GM18867 (cell line): ENCODE measurements around the gene NAIP.
"Not testable (repeated sequence)": the region's sequence is repeated elsewhere in the genome, so short reads cannot be mapped to it uniquely, and the experiment has no call there.

Experiments used
- ATAC-seq: cut with Tn5 transposase; IDR thresholded peaks from one replicate; pipeline ENCODE4 v1.9.1; 2021; ENCODE audit warnings: mild to moderate bottlenecking, moderate library complexity; ENCODE audit not compliant: unreplicated experiment

The NAIP gene

GRCh38 chr5:71025289-71025953 is at the start of gene NAIP:
TSS of gene NAIP (minus strand) at chr5:71025339. CDS start at chr5:71012915, 12,424 bp downstream.
- peak; percentile 49 for ATAC-seq

GRCh38 chr5:71067262-71067928 is 42.3 kb upstream of the NAIP start, which contains the start of gene GTF2H2:
TSS of gene GTF2H2 (minus strand) at chr5:71067676. CDS start at chr5:71062763, 4,913 bp downstream.
- peak; percentile 97 for ATAC-seq

GRCh38 chr5:71061322-71061721 is 36.2 kb upstream of the NAIP start:
- not testable (repeated sequence) for ATAC-seq

- not testable (repeated sequence) for ATAC-seq
Observed at GRCh38 chr5:71059426-71059825, 34.3 kb upstream of the NAIP start.

- ATAC-seq = not testable (repeated sequence)
Observed at GRCh38 chr5:71044808-71045207, 19.7 kb upstream of the NAIP start.

GRCh38 chr5:71044128-71044527 is 19.0 kb upstream of the NAIP start:
- ATAC-seq = not testable (repeated sequence)

- ATAC-seq = not testable (repeated sequence)
Observed at GRCh38 chr5:71031046-71031776, 6.1 kb upstream of the NAIP start.

- ATAC-seq = not testable (repeated sequence)
Observed at GRCh38 chr5:71020643-71021042, 4.5 kb downstream of the NAIP start.

- not testable (repeated sequence) for ATAC-seq
Observed at GRCh38 chr5:71018376-71019005, 6.6 kb downstream of the NAIP start.

- ATAC-seq = no peak
Observed at GRCh38 chr5:71014176-71014575, 11.0 kb downstream of the NAIP start.

GRCh38 chr5:71013575-71013974 is 11.6 kb downstream of the NAIP start:
- ATAC-seq = no peak

- no peak for ATAC-seq
Observed at GRCh38 chr5:71011194-71011792, 13.8 kb downstream of the NAIP start.

GRCh38 chr5:71006983-71007382 is 18.2 kb downstream of the NAIP start:
- ATAC-seq = not testable (repeated sequence)

GRCh38 chr5:70984882-70985281 is 40.3 kb downstream of the NAIP start:
- not testable (repeated sequence) for ATAC-seq

- not testable (repeated sequence) for ATAC-seq
Observed at GRCh38 chr5:70967220-70967619, 57.9 kb downstream of the NAIP start.

- not testable (repeated sequence) for ATAC-seq
Observed at GRCh38 chr5:70964531-70964930, 60.6 kb downstream of the NAIP start.

GRCh38 chr5:70953068-70953467 is 72.1 kb downstream of the NAIP start:
- ATAC-seq = not testable (repeated sequence)

- ATAC-seq = not testable (repeated sequence)
Observed at GRCh38 chr5:70932560-70932959, 92.6 kb downstream of the NAIP start.

GRCh38 chr5:70931709-70932368 is 93.3 kb downstream of the NAIP start:
- ATAC-seq = not testable (repeated sequence)

GRCh38 chr5:70925211-70925562 is 100.0 kb downstream of the NAIP start:
- not testable (repeated sequence) for ATAC-seq
